H1 (cell line): ENCODE results near the gene THYN1. TPM values are rescaled to one million over a fixed set of nuclear protein-coding genes. Genes with fewer than 3 reads are reported as not detected.

Experiments
- CTCF ChIA-PET: fragments of 300-600 bp; sonication (Branson Sonifier 250); formaldehyde crosslinking; loops from one replicate; lab custom pipeline; 2021; ENCODE audit not compliant: partially characterized antibody; lab: Charles Lee
- POLR2A ChIA-PET: fragments of 300-600 bp; sonication (Branson Sonifier 250); formaldehyde crosslinking; loops from one replicate; lab custom pipeline; 2021; ENCODE audit warnings: inconsistent platforms; ENCODE audit not compliant: partially characterized antibody; lab: Charles Lee
- DNase-seq, 2 experiments: peaks; one replicate each; pipeline versions ENCODE4 v3.0.0 to v3.0.0-alpha.2; 2010 to 2022; ENCODE audit warnings: low spot score in 2 of 2, low read depth in 1 of 2, mixed read lengths in 1 of 2
- FAIRE-seq: peaks from 2 replicates; lab custom pipeline; 2011; peaks lifted over from hg19 to GRCh38; lab: Jason Lieb, UNC
- H2AFZ ChIP-seq: 2 replicates; pipeline ENCODE4 v1.8.1; 2012; ENCODE audit warnings: low read length, inconsistent platforms
- H2AK5ac ChIP-seq: 2 replicates; pipeline ENCODE4 v1.6.1; 2013; ENCODE audit warnings: low read depth, low read length
- H2BK120ac ChIP-seq: replicated peaks from 2 replicates; pipeline ENCODE3; 2013; ENCODE audit warnings: low read depth, low read length, inconsistent platforms
- H2BK12ac ChIP-seq: 2 replicates; pipeline ENCODE4 v1.6.1; 2013; ENCODE audit warnings: low read depth, low read length
- H2BK15ac ChIP-seq: 2 replicates; pipeline ENCODE4 v1.6.1; 2013; ENCODE audit warnings: low read length
- H2BK20ac ChIP-seq: 2 replicates; pipeline ENCODE4 v1.6.1; 2013; ENCODE audit warnings: low read length
- H2BK5ac ChIP-seq: 2 replicates; pipeline ENCODE4 v1.6.1; 2013; ENCODE audit warnings: low read depth, low read length
- H3K14ac ChIP-seq: 2 replicates; pipeline ENCODE4 v1.6.1; 2013; ENCODE audit warnings: inconsistent platforms; ENCODE audit not compliant: insufficient read length
- H3K18ac ChIP-seq: 2 replicates; pipeline ENCODE4 v1.6.1; 2013; ENCODE audit warnings: low read length; ENCODE audit errors: extremely low read depth
- H3K23ac ChIP-seq: 2 replicates; pipeline ENCODE4 v1.6.1; 2013; ENCODE audit warnings: inconsistent platforms; ENCODE audit not compliant: insufficient read length
- H3K23me2 ChIP-seq: 2 replicates; pipeline ENCODE4 v1.6.1; 2013; ENCODE audit warnings: low read depth, low read length
- H3K27ac ChIP-seq: 2 replicates; pipeline ENCODE4 v1.6.1; 2011; ENCODE audit warnings: low read depth, low read length, inconsistent platforms
- H3K27me3 ChIP-seq, 4 experiments: replicated peaks in 1 of 4; 1 replicate in 1 of 4; 2 replicates in 3 of 4; pipeline versions ENCODE4 v1.6.1 to v1.8.1; 2011 to 2013; ENCODE audit warnings: low read length in 3 of 4, mild to moderate bottlenecking in 3 of 4, inconsistent platforms in 2 of 4, mixed read lengths in 2 of 4, moderate library complexity in 1 of 4; ENCODE audit not compliant: control insufficient read depth in 3 of 4, insufficient read depth in 3 of 4; ENCODE audit errors: extremely low read depth in 1 of 4
- H3K36me3 ChIP-seq, 4 experiments: 2 replicates each; pipeline versions ENCODE4 v1.6.1 to v1.8.1; 2011 to 2013; ENCODE audit warnings: mild to moderate bottlenecking in 4 of 4, low read length in 3 of 4, moderate library complexity in 2 of 4, control low read depth in 1 of 4, inconsistent platforms in 1 of 4; ENCODE audit not compliant: insufficient read depth in 4 of 4, control insufficient read depth in 2 of 4
- H3K4ac ChIP-seq: replicated peaks from 2 replicates; pipeline ENCODE3; 2013; ENCODE audit warnings: low read length, low read depth, mixed read lengths, inconsistent platforms; ENCODE audit not compliant: insufficient read length
- H3K4me1 ChIP-seq, 4 experiments: replicated peaks in 1 of 4; 1 replicate in 1 of 4; 2 replicates in 3 of 4; pipeline versions ENCODE4 v1.6.1 to v1.8.1; 2011 to 2013; ENCODE audit warnings: low read length in 3 of 4, inconsistent platforms in 2 of 4, mixed read lengths in 1 of 4; ENCODE audit not compliant: insufficient read depth in 4 of 4, control insufficient read depth in 3 of 4
- H3K4me2 ChIP-seq, 2 experiments: 2 replicates each; pipeline versions ENCODE4 v1.6.1 to v1.8.1; 2011 to 2013; ENCODE audit warnings: low read depth in 2 of 2, low read length in 2 of 2, control low read depth in 1 of 2, inconsistent platforms in 1 of 2, mild to moderate bottlenecking in 1 of 2; ENCODE audit not compliant: insufficient read depth in 1 of 2
- H3K4me3 ChIP-seq, 4 experiments: fragments of 200-600, 300-600 bp in 1 of 4; sonication (generic), shearing (Covaris generic), sonication (Bioruptor Twin) in 1 of 4; 2 replicates each; pipeline versions ENCODE4 v1.5.1 to v1.8.1; 2011 to 2016; ENCODE audit warnings: low read length in 4 of 4, low read depth in 3 of 4, control low read depth in 2 of 4, inconsistent platforms in 2 of 4, mild to moderate bottlenecking in 2 of 4, mixed read lengths in 1 of 4, moderate library complexity in 1 of 4; ENCODE audit not compliant: insufficient read depth in 2 of 4; ENCODE audit errors: extremely low read depth in 1 of 4
- H3K56ac ChIP-seq: replicated peaks from 2 replicates; pipeline ENCODE3; 2013; ENCODE audit warnings: low read depth, mild to moderate bottlenecking, mixed read lengths, low read length, inconsistent platforms; ENCODE audit not compliant: insufficient read length
- H3K79me1 ChIP-seq: 2 replicates; pipeline ENCODE4 v1.6.1; 2013; ENCODE audit warnings: low read depth, low read length, control low read depth
- H3K79me2 ChIP-seq, 2 experiments: 2 replicates each; pipeline versions ENCODE4 v1.6.1 to v1.8.1; 2012 to 2013; ENCODE audit warnings: low read length in 2 of 2, mild to moderate bottlenecking in 2 of 2, inconsistent platforms in 1 of 2; ENCODE audit not compliant: insufficient read depth in 2 of 2, control insufficient read depth in 1 of 2
- H3K9ac ChIP-seq, 4 experiments: replicated peaks in 1 of 4; 1 replicate in 1 of 4; 2 replicates in 3 of 4; pipeline versions ENCODE4 v1.6.1 to v1.8.1; 2011 to 2013; ENCODE audit warnings: low read depth in 3 of 4, low read length in 3 of 4, control low read depth in 2 of 4, mild to moderate bottlenecking in 2 of 4, moderate library complexity in 2 of 4, inconsistent platforms in 1 of 4; ENCODE audit errors: extremely low read depth in 1 of 4
- H3K9me3 ChIP-seq, 2 experiments: 2 replicates each; pipeline versions ENCODE4 v1.6.1 to v1.8.1; 2012 to 2013; ENCODE audit warnings: mild to moderate bottlenecking in 2 of 2, moderate library complexity in 2 of 2, control low read depth in 1 of 2, inconsistent platforms in 1 of 2, low read depth in 1 of 2, low read length in 1 of 2, mixed read lengths in 1 of 2; ENCODE audit not compliant: insufficient read depth in 2 of 2
- H4K20me1 ChIP-seq, 2 experiments: replicated peaks in 1 of 2; 2 replicates each; pipeline versions ENCODE3 to v1.8.1; 2011 to 2013; ENCODE audit warnings: inconsistent platforms in 2 of 2, low read length in 2 of 2, mild to moderate bottlenecking in 1 of 2; ENCODE audit not compliant: insufficient read depth in 2 of 2, control insufficient read depth in 1 of 2
- H4K5ac ChIP-seq: 2 replicates; pipeline ENCODE4 v1.6.1; 2013; ENCODE audit warnings: low read length, low read depth, mixed read lengths, inconsistent platforms; ENCODE audit not compliant: insufficient read length
- H4K8ac ChIP-seq: 2 replicates; pipeline ENCODE4 v1.8.0; 2013; ENCODE audit warnings: mild to moderate bottlenecking, moderate library complexity, low read length, inconsistent platforms; ENCODE audit not compliant: insufficient read depth; ENCODE audit errors: extremely low read depth
- H4K91ac ChIP-seq: replicated peaks from 2 replicates; pipeline ENCODE3; 2013; ENCODE audit warnings: low read length, mixed read lengths, inconsistent platforms; ENCODE audit not compliant: insufficient read length
- BRCA1 ChIP-seq: IDR thresholded peaks from 2 replicates; pipeline ENCODE4 v1.6.1; 2012; ENCODE audit warnings: low read depth, low read length, improper control_type of control experiment
- EGR1 ChIP-seq: IDR thresholded peaks from 2 replicates; pipeline ENCODE4 v1.6.1; 2011; ENCODE audit warnings: low read depth, low read length, borderline replicate concordance
- FOSL1 ChIP-seq: IDR thresholded peaks from 2 replicates; pipeline ENCODE4 v1.6.1; 2011; ENCODE audit warnings: mild to moderate bottlenecking, low read depth, low read length, moderate library complexity; ENCODE audit not compliant: insufficient read depth
- GABPA ChIP-seq: IDR thresholded peaks from 2 replicates; pipeline ENCODE4 v1.6.1; 2011; ENCODE audit warnings: mild to moderate bottlenecking, low read length, moderate library complexity, borderline replicate concordance; ENCODE audit not compliant: insufficient read depth
- HDAC6 ChIP-seq: IDR thresholded peaks from one replicate; pipeline ENCODE4 v1.7.1; 2012; ENCODE audit warnings: low read depth, mild to moderate bottlenecking, inconsistent platforms, low read length, moderate library complexity
- PHF8 ChIP-seq: fragments of 200-600 bp; sonication (generic); conservative IDR thresholded peaks from 2 replicates; pipeline ENCODE4 v1.7.1; 2012; ENCODE audit warnings: low read depth, mild to moderate bottlenecking, inconsistent platforms, low read length, moderate library complexity
- RAD21 ChIP-seq, 2 experiments: IDR thresholded peaks in 1 of 2; conservative IDR thresholded peaks in 1 of 2; 2 replicates each; pipeline ENCODE4 v1.6.1; 2011; ENCODE audit warnings: low read depth in 2 of 2, low read length in 2 of 2, improper control_type of control experiment in 1 of 2, inconsistent platforms in 1 of 2, mild to moderate bottlenecking in 1 of 2, moderate library complexity in 1 of 2
- SP2 ChIP-seq: IDR thresholded peaks from 2 replicates; pipeline ENCODE4 v1.6.1; 2012; ENCODE audit warnings: mild to moderate bottlenecking, low read length, inconsistent platforms
- SUZ12 ChIP-seq: fragments of 200-600 bp; sonication (generic); IDR thresholded peaks from 2 replicates; pipeline ENCODE4 v1.6.1; 2012; ENCODE audit warnings: mild to moderate bottlenecking, inconsistent platforms, low read length, moderate library complexity, mixed read lengths
- WGBS, 2 experiments: shearing (Covaris generic) in 1 of 2; methylation state at CpG; one replicate each; pipeline versions ENCODE4 v1.1.6 to v1.1.7; 2013 to 2015; ENCODE audit warnings: low lambda C conversion rate in 2 of 2, mixed read lengths in 2 of 2, inconsistent platforms in 1 of 2, low coverage in 1 of 2, missing lambda C conversion rate in 1 of 2; ENCODE audit not compliant: insufficient replicate concordance in 2 of 2, insufficient coverage in 1 of 2, insufficient read length in 1 of 2; ENCODE audit errors: extremely low coverage in 1 of 2, missing lambda C conversion rate in 1 of 2; 5-methylcytosine and 5-hydroxymethylcytosine counted together
- polyA plus RNA-seq, 7 experiments: library from polyadenylated mRNA; depleted of rRNA in 3 of 7; stranded (reverse) in 5 of 7; unstranded in 2 of 7; fragments of >200 nt in 5 of 7; fragments of 200-250 nt in 2 of 7; gene quantifications; 1 replicate in 5 of 7; 2 replicates in 1 of 7; 4 replicates in 1 of 7; pipeline versions ENCODE4 v1.2.1 to v1.2.3, GENCODE V29; 2011 to 2013; ENCODE audit warnings: missing spikeins in 2 of 7, mixed read lengths in 2 of 7
- total RNA-seq: library from RNA; stranded (reverse); fragmentation: NEBNext Ultra II Directional; extraction: Animal tissue kit (Norgen Biotek cat#: 25700); gene quantifications from 2 replicates; pipeline ENCODE4 v1.2.1, GENCODE V29; 2021
- TF ChIP-seq, protein P1 (sequence below): IDR thresholded peaks from 2 replicates; pipeline ENCODE4 v1.6.1; 2012; ENCODE audit warnings: inconsistent platforms

Gene THYN1
- total and polyA plus RNA-seq, 2 of the 8 experiments (the other 6 are each of a cell fraction or from before 2014, with no cell fraction given): 77.3 to 95.1 TPM

GRCh38 chr11:134276396-134277182 is 23.4 kb upstream of the THYN1 start:
- Histone ChIP-seq H3K79me2 (peaks cover 3 to 39% of the 10 kb centered on the region in 2 experiments; a peak in 2 of 4 replicates), H3K27ac (no peak overlapping the region), H3K36me3 (peaks cover 0 to 5% (median 1%) of the 10 kb centered on the region in 4 experiments; a peak in 2 of 8 replicates), H4K5ac (peak overlapping the region; percentile 27), H4K91ac (peak overlapping the region; percentile 76), H2AFZ (peak overlapping the region; percentile 52; the same call in 1 of the 2 replicates), H3K14ac (no peak overlapping the region), H3K18ac (peak overlapping the region; percentile 88), H2BK12ac (peak overlapping the region; percentile 84; the same call in 1 of the 2 replicates), H4K8ac (no peak overlapping the region; the same call in 1 of the 2 replicates), H2BK5ac (peak overlapping the region; percentile 90; the same call in 1 of the 2 replicates), H2AK5ac (no peak overlapping the region), H3K27me3 (peaks cover 0 to 7% (median 0%) of the 10 kb centered on the region in 4 experiments; a peak in 3 of 7 replicates), H2BK120ac (no peak overlapping the region), H3K23ac (no peak overlapping the region), H3K79me1 (no peaks in the 10 kb centered on the region), H3K4me2 (peak overlapping the region; percentile 92 to 95), H2BK15ac (no peak overlapping the region; the same call in 1 of the 2 replicates), H3K23me2 (peaks cover 18% of the 10 kb centered on the region), H3K9ac (peak overlapping the region in 2 of 4 experiments; percentile 42 to 63; a peak in 4 of 7 replicates), H3K4me3 (peak overlapping the region; percentile 88 to 92 (median 90)), H2BK20ac (no peak overlapping the region), H3K4me1 (peaks cover 8 to 14% (median 9%) of the 10 kb centered on the region in 4 experiments), H3K4ac (no peak overlapping the region), H3K56ac (peak overlapping the region; percentile 66), H4K20me1 (no peaks in the 10 kb centered on the region), H3K9me3 (no peaks in the 10 kb centered on the region)
- CTCF ChIA-PET: interaction anchor here (0.6 to 12.0 kb wide), 13 partner anchors 10 to 216 kb away, joined by 3 to 114 read pairs (median 5); no protein-coding TSS in a partner anchor
- FAIRE-seq: no peak
- 2% methylated on average over 61 of the region's 88 CpGs; no CpG with 5 or more reads in 1 of the 2 experiments for WGBS, 2 experiments
- POLR2A ChIA-PET: interaction anchor here (1.0 to 7.7 kb wide), 9 partner anchors 11 to 330 kb away, joined by 3 to 76 read pairs (median 4); partner anchors contain the start of genes ACAD8, NCAPD3, THYN1 and VPS26B
- peak in 1 of 2 experiments; percentile 78 for DNase-seq
- TF ChIP-seq, protein P1, sequence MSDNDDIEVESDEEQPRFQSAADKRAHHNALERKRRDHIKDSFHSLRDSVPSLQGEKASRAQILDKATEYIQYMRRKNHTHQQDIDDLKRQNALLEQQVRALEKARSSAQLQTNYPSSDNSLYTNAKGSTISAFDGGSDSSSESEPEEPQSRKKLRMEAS: no peak
- TF ChIP-seq RAD21 (IDR thresholded peaks at IDR 0.05 in 1 of 2, conservative IDR thresholded peaks at IDR 0.05 in 1 of 2; ENCODE audit: low read depth in 2 of 2, low read length in 2 of 2) (no peak), EGR1 (no peak), SP2 (no peak), FOSL1 (no peak), GABPA (peak; percentile 40), SUZ12 (no peak), HDAC6 (no peak), BRCA1 (no peak), PHF8 (no peak)
